Memory B cell (primary cell): ENCODE results near the gene ZNF490.
"Not testable (repeated sequence)": the region's sequence is repeated elsewhere in the genome, so short reads cannot be mapped to it uniquely, and the experiment has no call there.

Experiments
- ATAC-seq: fragments of 150-1000 bp; cut with Tn5 transposase; 2 replicates; pipeline ENCODE4 v1.10.0; 2021; ENCODE audit warnings: low read depth, mild to moderate bottlenecking, moderate library complexity
- DNase-seq, 2 donors: peaks; one replicate each; pipeline ENCODE4 v3.0.0; 2022; ENCODE audit warnings: low spot score in 2 of 2
- H3K27ac Mint-ChIP-seq: one replicate; pipeline ENCODE4 v1.8.0; 2022; ENCODE audit warnings: mild to moderate bottlenecking, moderate library complexity, mixed read lengths
- H3K27me3 Mint-ChIP-seq: one replicate; pipeline ENCODE4 v1.8.0; 2022; ENCODE audit warnings: mixed read lengths
- H3K36me3 Mint-ChIP-seq: one replicate; pipeline ENCODE4 v1.8.0; 2022; ENCODE audit warnings: mild to moderate bottlenecking, mixed read lengths
- H3K4me1 Mint-ChIP-seq: one replicate; pipeline ENCODE4 v1.8.0; 2022; ENCODE audit warnings: mixed read lengths
- H3K4me3 Mint-ChIP-seq: one replicate; pipeline ENCODE4 v1.8.0; 2022; ENCODE audit warnings: mild to moderate bottlenecking, moderate library complexity, mixed read lengths
- H3K9me3 Mint-ChIP-seq: one replicate; pipeline ENCODE4 v1.8.0; 2022; ENCODE audit warnings: mixed read lengths

ZNF490 gene

DNA sequence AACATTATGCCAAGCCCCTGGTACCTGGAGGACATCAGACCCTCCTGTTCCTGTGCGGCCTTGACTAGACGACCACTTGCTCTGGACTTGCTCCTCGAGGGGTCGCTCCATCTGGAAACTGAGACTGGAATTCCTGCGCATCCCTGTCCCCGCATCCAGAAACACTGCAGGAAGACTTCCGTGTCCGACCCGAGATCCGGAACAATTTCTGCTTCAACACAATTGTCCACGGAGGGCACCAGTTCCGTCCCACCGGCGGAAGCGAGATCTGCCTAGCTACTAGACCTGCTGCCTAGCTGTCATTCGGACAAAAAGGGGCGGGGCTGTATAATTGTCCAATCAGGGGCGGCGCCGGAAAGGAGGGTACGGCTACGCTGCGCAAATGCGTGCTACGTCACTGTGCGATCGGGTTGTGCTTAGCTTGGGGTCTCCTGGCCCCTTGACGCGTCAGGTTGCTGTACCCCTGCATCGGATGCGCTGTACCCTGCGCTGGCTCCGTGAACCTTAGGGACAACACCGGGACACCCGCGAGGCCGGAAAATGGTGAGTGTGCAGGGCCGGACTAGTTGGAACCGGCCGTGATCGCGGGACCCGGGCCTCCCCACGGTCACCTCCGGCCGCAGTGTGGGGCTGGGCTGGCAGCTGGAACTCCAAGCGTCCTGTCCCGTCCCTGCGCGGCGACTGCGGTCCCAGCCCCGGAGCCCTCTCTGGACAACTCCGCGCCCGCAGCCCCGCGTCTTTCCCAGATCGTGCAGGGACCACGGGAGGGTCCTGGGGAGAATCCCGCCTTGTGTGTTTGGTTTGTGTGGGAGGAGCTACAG is at the start of gene ZNF490, which contains the start of gene ZNF791:
Gene ZNF490 (minus strand): TSS at position 274 of the 821 bp plus-strand sequence. CDS start 133 bp downstream, at position 141.
Gene ZNF791 (plus strand): TSS at position 381 of the 821 bp plus-strand sequence. CDS start 160 bp downstream, at position 541.
- Mint-ChIP-seq H3K36me3 (peaks cover 5% of the 10 kb centered on the region), H3K27ac (peak within 1 kb of the TSS; percentile 96), H3K9me3 (no peaks in the 10 kb centered on the region), H3K4me3 (peak within 1 kb of the TSS; percentile 100), H3K4me1 (peaks cover 25% of the 10 kb centered on the region), H3K27me3 (no peaks in the 10 kb centered on the region)
- DNase-seq (peak; percentile 91 to 94), ATAC-seq (peak; percentile 75)

- no peak overlapping the region for H3K27ac Mint-ChIP-seq
These were observed 47.4 kb upstream of the ZNF490 start for GRCh38 chr19:12657966-12658365.

GRCh38 chr19:12656899-12657571 is 46.4 kb upstream of the ZNF490 start:
- H3K9me3 Mint-ChIP-seq = no peaks in the 10 kb centered on the region
- peaks cover 13% of the 10 kb centered on the region for H3K4me1 Mint-ChIP-seq
- no peak overlapping the region for H3K27ac Mint-ChIP-seq
- peaks cover 39% of the 10 kb centered on the region for H3K36me3 Mint-ChIP-seq
- H3K4me3 Mint-ChIP-seq = no peak overlapping the region
- peak; percentile 19 for ATAC-seq
- no peaks in the 10 kb centered on the region for H3K27me3 Mint-ChIP-seq
- no peak for DNase-seq

More at GRCh38 chr19:12657966-12658365, 47.4 kb upstream of the ZNF490 start:
- no peaks in the 10 kb centered on the region for H3K27me3 Mint-ChIP-seq
- ATAC-seq (no peak), DNase-seq (no peak)
- peaks cover 37% of the 10 kb centered on the region for H3K36me3 Mint-ChIP-seq
- H3K4me3 Mint-ChIP-seq = no peak overlapping the region
- H3K9me3 Mint-ChIP-seq = no peaks in the 10 kb centered on the region
- H3K4me1 Mint-ChIP-seq = peaks cover 13% of the 10 kb centered on the region

DNA sequence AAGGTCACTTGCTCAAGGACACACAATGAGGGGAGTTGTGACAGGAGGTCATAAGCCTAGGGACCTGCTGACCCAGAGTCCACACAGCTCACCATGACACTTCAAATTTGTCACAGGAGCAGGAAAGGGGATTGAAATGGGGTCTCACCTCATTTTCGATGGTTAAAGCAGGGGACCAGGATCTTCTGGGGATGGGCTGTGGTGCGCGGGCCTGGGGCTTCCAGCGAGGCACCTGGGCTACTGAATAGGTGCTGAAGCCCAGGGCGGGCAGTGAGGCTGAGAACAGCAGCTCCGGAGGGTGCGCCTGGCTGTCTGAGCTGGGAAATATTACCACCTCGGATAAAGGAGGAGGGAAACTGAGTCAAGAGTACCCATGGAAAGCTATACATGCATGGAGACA is 44.9 kb upstream of the ZNF490 start:
- Mint-ChIP-seq H3K9me3 (no peaks in the 10 kb centered on the region), H3K27me3 (no peaks in the 10 kb centered on the region), H3K36me3 (peaks cover 39% of the 10 kb centered on the region), H3K27ac (peak overlapping the region; percentile 56), H3K4me1 (peaks cover 10% of the 10 kb centered on the region), H3K4me3 (no peak overlapping the region)
- DNase-seq = no peak
- ATAC-seq = no peak

GRCh38 chr19:12652219-12652618 is 41.6 kb upstream of the ZNF490 start:
- DNase-seq (no peak), ATAC-seq (no peak)
- H3K27ac Mint-ChIP-seq = no peak overlapping the region
- H3K27me3 Mint-ChIP-seq = no peaks in the 10 kb centered on the region
- H3K36me3 Mint-ChIP-seq = peaks cover 38% of the 10 kb centered on the region
- H3K4me1 Mint-ChIP-seq = peaks cover 7% of the 10 kb centered on the region
- no peak overlapping the region for H3K4me3 Mint-ChIP-seq
- H3K9me3 Mint-ChIP-seq = no peaks in the 10 kb centered on the region

DNA sequence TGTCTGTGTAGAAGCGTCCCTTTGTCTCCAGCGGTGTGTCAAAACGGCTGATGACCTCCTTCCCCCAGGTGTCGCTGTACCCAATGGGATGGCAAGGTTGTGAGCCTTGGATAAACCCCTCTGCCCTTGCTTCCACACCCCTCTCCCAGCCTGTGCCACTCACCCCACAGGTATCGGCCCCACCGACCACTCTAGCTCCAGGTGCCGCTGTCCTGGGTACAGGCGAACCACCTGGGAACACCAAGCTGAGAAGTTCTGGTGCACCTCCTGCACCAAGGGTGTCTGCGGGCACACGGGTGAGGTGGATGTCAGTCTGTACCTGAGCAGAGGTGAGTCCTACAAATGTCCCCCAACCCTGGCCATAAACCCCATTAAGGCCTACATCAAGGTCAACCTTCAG is 39.3 kb upstream of the ZNF490 start:
- H3K4me1 Mint-ChIP-seq = peaks cover 2% of the 10 kb centered on the region
- H3K4me3 Mint-ChIP-seq = no peak overlapping the region
- no peaks in the 10 kb centered on the region for H3K27me3 Mint-ChIP-seq
- H3K36me3 Mint-ChIP-seq = peaks cover 24% of the 10 kb centered on the region
- ATAC-seq = no peak
- DNase-seq = no peak
- H3K9me3 Mint-ChIP-seq = no peaks in the 10 kb centered on the region
- H3K27ac Mint-ChIP-seq = peak overlapping the region; percentile 36

GRCh38 chr19:12648088-12648487 is 37.5 kb upstream of the ZNF490 start:
- Mint-ChIP-seq H3K4me3 (no peak overlapping the region), H3K9me3 (no peaks in the 10 kb centered on the region), H3K27me3 (no peaks in the 10 kb centered on the region), H3K36me3 (peaks cover 22% of the 10 kb centered on the region), H3K27ac (no peak overlapping the region), H3K4me1 (peaks cover 2% of the 10 kb centered on the region)
- no peak for DNase-seq
- ATAC-seq = no peak

GRCh38 chr19:12647490-12648071 is 37.0 kb upstream of the ZNF490 start:
- peaks cover 22% of the 10 kb centered on the region for H3K36me3 Mint-ChIP-seq

GRCh38 chr19:12647047-12647446 is 36.4 kb upstream of the ZNF490 start:
- no peak for ATAC-seq
- Mint-ChIP-seq H3K9me3 (no peaks in the 10 kb centered on the region), H3K4me3 (no peak overlapping the region), H3K36me3 (peaks cover 19% of the 10 kb centered on the region), H3K4me1 (peaks cover 2% of the 10 kb centered on the region), H3K27ac (peak overlapping the region; percentile 38), H3K27me3 (no peaks in the 10 kb centered on the region)
- DNase-seq = no peak

More at GRCh38 chr19:12647490-12648071, 37.0 kb upstream of the ZNF490 start:
- H3K27me3 Mint-ChIP-seq = no peaks in the 10 kb centered on the region
- ATAC-seq (peak; percentile 72), DNase-seq (peak in 1 of 2 donors; percentile 42)
- H3K9me3 Mint-ChIP-seq = no peaks in the 10 kb centered on the region
- peaks cover 2% of the 10 kb centered on the region for H3K4me1 Mint-ChIP-seq
- no peak overlapping the region for H3K4me3 Mint-ChIP-seq
- peak overlapping the region; percentile 38 for H3K27ac Mint-ChIP-seq

DNA sequence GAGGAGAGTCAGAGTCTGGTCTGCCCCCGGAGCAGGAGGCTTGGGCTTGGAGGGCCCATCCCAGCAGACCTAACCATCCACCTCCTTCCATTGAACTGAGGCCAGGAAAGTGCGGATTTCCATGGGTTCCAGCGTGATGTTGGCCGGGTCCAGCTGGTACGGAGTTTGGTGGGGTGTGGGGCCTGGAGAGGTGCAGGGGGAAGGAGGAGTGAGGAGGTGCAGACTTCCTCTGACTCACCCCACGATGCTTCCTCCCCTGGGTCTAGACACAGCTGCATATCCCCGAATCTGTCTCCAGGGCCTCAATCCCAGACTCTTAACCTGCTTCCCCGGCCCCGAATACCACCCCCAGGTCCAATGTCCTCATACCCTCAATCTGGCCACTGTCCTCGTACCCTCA is 35.9 kb upstream of the ZNF490 start:
- Mint-ChIP-seq H3K4me1 (peaks cover 2% of the 10 kb centered on the region), H3K4me3 (no peak overlapping the region), H3K9me3 (no peaks in the 10 kb centered on the region), H3K27me3 (no peaks in the 10 kb centered on the region), H3K27ac (peak overlapping the region; percentile 38), H3K36me3 (peaks cover 17% of the 10 kb centered on the region)
- ATAC-seq (no peak), DNase-seq (no peak)

DNA sequence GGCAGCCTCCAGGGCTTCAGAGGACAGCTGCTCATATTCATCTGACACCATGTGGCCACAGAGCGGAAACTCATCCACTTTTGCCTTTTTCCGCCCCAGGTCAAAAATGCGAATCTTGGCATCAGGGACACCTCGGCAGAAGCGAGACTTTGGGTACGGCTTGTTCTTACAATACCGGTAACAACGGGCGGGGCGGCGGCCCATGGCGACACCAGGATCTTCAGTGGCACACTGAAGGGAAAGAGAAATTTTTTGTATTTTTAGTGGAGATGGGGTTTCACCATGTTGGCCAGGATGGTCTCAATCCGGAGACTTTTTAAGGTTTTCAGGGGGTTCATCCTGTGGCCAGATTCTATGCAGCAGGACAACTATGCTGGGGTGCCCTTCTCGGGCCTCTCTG is 33.1 kb upstream of the ZNF490 start:
- not testable (repeated sequence) for ATAC-seq, H3K27me3 Mint-ChIP-seq, H3K36me3 Mint-ChIP-seq, H3K4me3 Mint-ChIP-seq, H3K9me3 Mint-ChIP-seq, H3K27ac Mint-ChIP-seq, DNase-seq
- peaks cover 11% of the 10 kb centered on the region for H3K4me1 Mint-ChIP-seq

DNA sequence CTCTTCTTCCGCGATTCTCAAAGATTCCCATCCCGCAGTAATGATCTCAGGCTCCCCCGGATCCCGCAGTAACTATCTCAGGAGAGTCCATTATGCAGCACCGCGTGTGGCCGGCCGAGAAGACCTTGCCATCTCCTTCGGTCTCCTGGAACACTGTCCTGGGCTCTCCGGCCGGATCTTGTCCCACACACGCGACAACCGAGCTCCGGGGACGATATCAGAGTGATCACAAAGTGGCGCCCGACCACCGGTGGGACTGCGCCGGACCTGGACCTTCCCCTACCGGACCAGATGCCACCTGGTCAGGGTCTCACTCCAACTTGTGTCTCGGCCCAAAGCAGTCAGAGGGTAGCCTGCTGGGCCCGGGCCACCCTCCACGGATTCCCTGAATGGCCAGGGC is 31.9 kb upstream of the ZNF490 start:
- DNase-seq (no peak), ATAC-seq (no peak)
- peaks cover 10% of the 10 kb centered on the region for H3K4me1 Mint-ChIP-seq
- peaks cover 5% of the 10 kb centered on the region for H3K36me3 Mint-ChIP-seq
- no peak overlapping the region for H3K4me3 Mint-ChIP-seq
- H3K9me3 Mint-ChIP-seq = no peaks in the 10 kb centered on the region
- H3K27ac Mint-ChIP-seq = no peak overlapping the region
- H3K27me3 Mint-ChIP-seq = no peaks in the 10 kb centered on the region

DNA sequence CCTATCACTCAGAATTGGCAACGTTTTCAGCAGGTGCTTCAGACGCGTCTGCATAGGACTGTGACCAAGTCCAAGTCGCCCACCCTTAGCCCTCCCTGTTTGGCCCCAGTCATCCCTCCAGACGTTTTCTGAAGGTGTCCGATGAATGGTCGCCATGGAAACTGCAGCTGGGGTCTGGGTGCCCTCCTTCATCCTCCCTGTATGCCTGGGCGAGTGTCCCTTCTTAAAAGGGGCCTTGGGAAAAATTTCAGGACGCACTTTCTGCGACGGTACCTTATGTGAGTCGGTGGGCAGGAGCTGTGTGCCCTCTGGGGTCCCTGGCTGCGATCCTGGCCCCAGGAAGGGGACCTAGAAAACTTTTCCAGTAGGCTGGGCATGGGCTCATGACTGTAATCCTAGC is 30.8 kb upstream of the ZNF490 start:
- no peak overlapping the region for H3K27ac Mint-ChIP-seq
- no peaks in the 10 kb centered on the region for H3K36me3 Mint-ChIP-seq
- H3K9me3 Mint-ChIP-seq = no peaks in the 10 kb centered on the region
- H3K27me3 Mint-ChIP-seq = no peaks in the 10 kb centered on the region
- H3K4me1 Mint-ChIP-seq = peaks cover 11% of the 10 kb centered on the region
- DNase-seq = no peak
- ATAC-seq = no peak
- H3K4me3 Mint-ChIP-seq = peak overlapping the region; percentile 12
